ENCODE measurements around the gene EFHB.
"Not testable (repeated sequence)": the region's sequence is repeated elsewhere in the genome, so short reads cannot be mapped to it uniquely, and the experiment has no call there.

The EFHB gene

DNA sequence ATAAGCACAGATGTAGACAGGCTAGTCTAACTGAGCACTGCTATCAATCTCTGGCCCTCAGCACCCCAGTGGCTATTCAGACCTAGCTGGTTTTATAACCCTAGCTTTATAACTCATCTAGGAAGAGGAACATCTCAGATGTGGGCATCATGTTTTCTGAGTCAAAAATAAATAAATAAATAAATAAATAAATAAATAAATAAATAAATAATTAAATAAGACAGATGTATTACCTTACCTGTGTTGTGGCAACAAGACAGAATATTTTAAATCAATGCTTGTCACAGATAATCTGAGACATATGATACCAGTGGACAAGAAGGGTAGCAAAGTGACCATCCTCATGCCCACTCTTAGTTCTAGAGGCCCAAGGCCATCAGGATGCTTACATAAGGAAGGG lies 52.2 kb downstream of the EFHB start:
- no peak overlapping the region for H3K27ac Mint-ChIP-seq (ENCODE audit: low read depth)
- no peaks in the 10 kb centered on the region for H3K27me3 Mint-ChIP-seq
- H3K4me1 Mint-ChIP-seq = no peaks in the 10 kb centered on the region
- ATAC-seq (replicated peaks; ENCODE audit: extremely low read depth, poor library complexity, severe bottlenecking) (no peak), DNase-seq (ENCODE audit: low spot score in 2 of 2) (no peak)
- H3K4me3 Mint-ChIP-seq = no peak overlapping the region
- H3K9me3 Mint-ChIP-seq = no peaks in the 10 kb centered on the region
- H3K36me3 Mint-ChIP-seq (ENCODE audit: insufficient read depth) = no peaks in the 10 kb centered on the region

DNA sequence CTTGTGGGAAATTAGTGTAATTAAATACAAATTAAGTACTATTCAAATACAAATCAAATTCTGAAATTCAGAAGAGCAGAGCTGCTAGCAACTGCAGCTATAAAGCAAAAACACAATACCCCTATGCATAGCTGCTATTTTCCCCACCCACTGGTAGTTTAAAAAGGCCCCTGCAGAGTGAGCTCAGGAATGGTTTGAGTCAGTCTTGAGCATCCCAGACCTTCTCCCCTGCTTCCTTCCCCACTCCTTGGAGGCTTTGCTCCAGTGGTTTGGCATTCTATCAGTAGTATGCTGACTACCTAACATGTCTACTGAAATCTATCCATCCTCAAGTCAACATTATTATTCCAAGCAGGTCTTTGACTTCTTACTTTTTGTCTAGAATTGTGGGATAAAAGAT lies 53.0 kb downstream of the EFHB start:
- no peaks in the 10 kb centered on the region for H3K36me3 Mint-ChIP-seq (ENCODE audit: insufficient read depth)
- no peaks in the 10 kb centered on the region for H3K4me1 Mint-ChIP-seq
- no peak overlapping the region for H3K4me3 Mint-ChIP-seq
- H3K27me3 Mint-ChIP-seq = peaks cover 7% of the 10 kb centered on the region
- ATAC-seq (replicated peaks; ENCODE audit: extremely low read depth, poor library complexity, severe bottlenecking) (no peak), DNase-seq (ENCODE audit: low spot score in 2 of 2) (no peak)
- no peak overlapping the region for H3K27ac Mint-ChIP-seq (ENCODE audit: low read depth)
- H3K9me3 Mint-ChIP-seq = no peaks in the 10 kb centered on the region

DNA sequence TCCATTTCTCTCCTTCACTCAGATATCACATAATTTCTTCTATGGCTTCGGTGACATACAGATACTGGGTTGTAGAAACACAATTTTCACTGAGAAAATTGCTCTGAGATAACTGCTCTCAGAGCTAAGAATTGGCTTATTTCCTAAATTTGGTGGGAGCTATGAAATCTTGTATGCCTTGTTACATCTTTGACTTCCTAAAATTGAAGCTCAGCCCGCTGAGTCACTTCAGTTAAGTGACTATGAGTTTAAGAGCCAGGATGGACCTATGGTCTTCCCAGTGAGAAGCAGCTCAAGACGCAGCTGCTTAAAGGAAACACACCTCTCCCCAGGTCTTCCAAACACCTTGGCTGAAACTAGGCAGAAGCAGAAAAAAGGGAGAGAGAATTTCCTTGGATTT lies 56.4 kb downstream of the EFHB start:
- ATAC-seq (replicated peaks; ENCODE audit: extremely low read depth, poor library complexity, severe bottlenecking) (no peak), DNase-seq (ENCODE audit: low spot score in 2 of 2) (no peak)
- Mint-ChIP-seq H3K27me3 (peaks cover 28% of the 10 kb centered on the region), H3K36me3 (ENCODE audit: insufficient read depth) (no peaks in the 10 kb centered on the region), H3K9me3 (no peaks in the 10 kb centered on the region), H3K4me1 (no peaks in the 10 kb centered on the region), H3K4me3 (no peak overlapping the region), H3K27ac (ENCODE audit: low read depth) (no peak overlapping the region)

DNA sequence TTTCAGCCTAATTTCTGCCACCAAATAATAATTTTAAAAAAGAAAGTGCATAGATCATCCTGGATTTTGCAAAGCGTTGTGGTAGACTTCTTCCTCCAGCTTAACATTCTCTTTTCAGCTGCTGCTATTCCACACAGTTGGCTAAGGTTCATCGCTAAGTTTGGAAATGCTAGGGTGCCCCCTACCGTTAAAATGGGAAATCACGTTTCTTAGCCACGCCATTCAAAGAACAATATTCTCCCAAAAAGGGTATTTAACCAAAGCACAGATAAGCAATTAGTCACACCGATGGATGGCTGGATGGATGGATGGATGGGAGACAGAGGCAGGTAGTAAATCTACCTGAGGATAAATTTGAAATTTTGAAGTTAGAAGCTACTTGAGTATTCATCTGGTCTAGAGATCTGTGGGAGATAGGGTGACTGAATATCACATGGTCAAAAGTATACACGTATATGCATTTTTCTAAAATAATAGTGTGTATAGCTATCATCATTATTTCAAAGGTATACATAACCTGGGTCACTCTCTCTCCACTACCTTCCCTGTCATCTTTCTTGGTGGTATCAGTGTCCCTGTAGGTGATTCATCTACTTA lies 67.2 kb downstream of the EFHB start:
- Mint-ChIP-seq H3K4me3 (no peak overlapping the region), H3K27me3 (peaks cover 33% of the 10 kb centered on the region), H3K36me3 (ENCODE audit: insufficient read depth) (no peaks in the 10 kb centered on the region), H3K27ac (ENCODE audit: low read depth) (no peak overlapping the region), H3K9me3 (no peaks in the 10 kb centered on the region), H3K4me1 (no peaks in the 10 kb centered on the region)
- ATAC-seq (replicated peaks; ENCODE audit: extremely low read depth, poor library complexity, severe bottlenecking) (no peak), DNase-seq (ENCODE audit: low spot score in 2 of 2) (no peak)

DNA sequence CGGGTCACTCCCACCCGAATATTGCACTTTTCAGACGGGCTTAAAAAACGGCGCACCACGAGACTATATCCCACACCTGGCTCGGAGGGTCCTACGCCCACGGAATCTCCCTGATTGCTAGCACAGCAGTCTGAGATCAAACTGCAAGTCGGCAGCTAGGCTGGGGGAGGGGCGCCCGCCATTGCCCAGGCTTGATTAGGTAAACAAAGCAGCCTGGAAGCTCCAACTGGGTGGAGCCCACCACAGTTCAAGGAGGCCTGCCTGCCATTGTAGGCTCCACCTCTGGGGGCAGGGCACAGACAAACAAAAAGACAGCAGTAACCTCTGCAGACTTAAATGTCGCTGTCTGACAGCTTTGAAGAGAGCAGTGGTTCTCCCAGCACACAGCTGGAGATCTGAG lies 78.7 kb downstream of the EFHB start:
- not testable (repeated sequence) for H3K36me3 Mint-ChIP-seq (ENCODE audit: insufficient read depth); H3K4me3 Mint-ChIP-seq; ATAC-seq (replicated peaks; ENCODE audit: extremely low read depth, poor library complexity, severe bottlenecking); DNase-seq (ENCODE audit: low spot score in 2 of 2); H3K4me1 Mint-ChIP-seq; H3K27ac Mint-ChIP-seq (ENCODE audit: low read depth)
- Mint-ChIP-seq H3K9me3 (peaks cover 14% of the 10 kb centered on the region), H3K27me3 (peaks cover 22% of the 10 kb centered on the region)

DNA sequence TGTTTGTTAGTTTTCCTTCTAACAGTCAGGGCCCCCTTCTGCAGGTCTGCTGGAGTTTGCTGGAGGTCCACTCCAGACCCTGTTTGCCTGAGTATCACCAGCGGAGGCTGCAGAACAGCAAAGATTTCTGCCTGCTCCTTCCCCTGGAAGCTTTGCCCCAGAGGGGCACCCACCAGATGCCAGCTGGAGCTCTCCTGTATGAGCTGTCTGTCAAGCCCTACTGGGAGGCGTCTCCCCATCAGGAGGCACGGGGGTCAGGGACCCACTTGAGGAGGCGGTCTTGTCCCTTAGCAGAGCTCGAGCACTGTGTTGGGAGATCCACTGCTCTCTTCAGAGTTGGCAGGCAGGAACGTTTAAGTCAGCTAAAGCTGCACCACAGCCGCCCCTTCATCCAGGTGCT lies 87.4 kb downstream of the EFHB start:
- H3K9me3 Mint-ChIP-seq = peaks cover 14% of the 10 kb centered on the region
- H3K27ac Mint-ChIP-seq (ENCODE audit: low read depth); H3K36me3 Mint-ChIP-seq (ENCODE audit: insufficient read depth): not testable (repeated sequence)

More for the DNA sequence above, 87.4 kb downstream of the EFHB start:
- not testable (repeated sequence) for H3K4me1 Mint-ChIP-seq; DNase-seq (ENCODE audit: low spot score in 2 of 2); ATAC-seq (replicated peaks; ENCODE audit: extremely low read depth, poor library complexity, severe bottlenecking); H3K4me3 Mint-ChIP-seq
- H3K27me3 Mint-ChIP-seq = peaks cover 53% of the 10 kb centered on the region
